Natural killer cell treated with Interleukin-12 subunit alpha and Interleukin-12 subunit beta and Interleukin-15 and Interleukin-18, amount 100 ng/mL, for 72 hours (primary cell): Measurements from ENCODE around the gene SPG11. TPM values are rescaled to one million over a fixed set of nuclear protein-coding genes. Genes with fewer than 3 reads are reported as not detected.
"Not testable (repeated sequence)": the region's sequence is repeated elsewhere in the genome, so short reads cannot be mapped to it uniquely, and the experiment has no call there.

ENCODE experiments used
- ATAC-seq, 2 donors: fragments of 150-1000 bp; cut with Tn5 transposase in 1 of 2; sonication (Bioruptor Pico), chemical (Tn5 transposase) in 1 of 2; 2 replicates each; pipeline ENCODE4 v1.10.0; 2021
- DNase-seq: peaks from one replicate; pipeline ENCODE4 v3.0.0; 2022; ENCODE audit warnings: low spot score
- H3K27ac Mint-ChIP-seq, 2 donors: 1 replicate in 1 of 2; 2 replicates in 1 of 2; pipeline ENCODE4 v1.8.0; 2022; ENCODE audit warnings: mixed read lengths in 2 of 2, mild to moderate bottlenecking in 1 of 2, moderate library complexity in 1 of 2
- H3K27me3 Mint-ChIP-seq, 2 donors: 1 replicate in 1 of 2; 2 replicates in 1 of 2; pipeline ENCODE4 v1.8.0; 2022; ENCODE audit warnings: mixed read lengths in 2 of 2
- H3K36me3 Mint-ChIP-seq: one replicate; pipeline ENCODE4 v1.8.0; 2022; ENCODE audit warnings: mixed read lengths
- H3K4me1 Mint-ChIP-seq, 2 donors: 1 replicate in 1 of 2; 2 replicates in 1 of 2; pipeline ENCODE4 v1.8.0; 2022; ENCODE audit warnings: low read depth in 2 of 2, mixed read lengths in 2 of 2, mild to moderate bottlenecking in 1 of 2
- H3K4me3 Mint-ChIP-seq: one replicate; pipeline ENCODE4 v1.8.0; 2022; ENCODE audit warnings: mixed read lengths
- H3K9me3 Mint-ChIP-seq: 2 replicates; pipeline ENCODE4 v1.8.0; 2022; ENCODE audit warnings: mixed read lengths
- total RNA-seq, 2 donors: library from RNA; stranded (reverse); gene quantifications; one replicate each; pipeline ENCODE4 v1.2.3, GENCODE V29; 2022

Gene SPG11
- total RNA-seq, 2 donors from 2014 or later = 86.2 to 114 TPM

DNA sequence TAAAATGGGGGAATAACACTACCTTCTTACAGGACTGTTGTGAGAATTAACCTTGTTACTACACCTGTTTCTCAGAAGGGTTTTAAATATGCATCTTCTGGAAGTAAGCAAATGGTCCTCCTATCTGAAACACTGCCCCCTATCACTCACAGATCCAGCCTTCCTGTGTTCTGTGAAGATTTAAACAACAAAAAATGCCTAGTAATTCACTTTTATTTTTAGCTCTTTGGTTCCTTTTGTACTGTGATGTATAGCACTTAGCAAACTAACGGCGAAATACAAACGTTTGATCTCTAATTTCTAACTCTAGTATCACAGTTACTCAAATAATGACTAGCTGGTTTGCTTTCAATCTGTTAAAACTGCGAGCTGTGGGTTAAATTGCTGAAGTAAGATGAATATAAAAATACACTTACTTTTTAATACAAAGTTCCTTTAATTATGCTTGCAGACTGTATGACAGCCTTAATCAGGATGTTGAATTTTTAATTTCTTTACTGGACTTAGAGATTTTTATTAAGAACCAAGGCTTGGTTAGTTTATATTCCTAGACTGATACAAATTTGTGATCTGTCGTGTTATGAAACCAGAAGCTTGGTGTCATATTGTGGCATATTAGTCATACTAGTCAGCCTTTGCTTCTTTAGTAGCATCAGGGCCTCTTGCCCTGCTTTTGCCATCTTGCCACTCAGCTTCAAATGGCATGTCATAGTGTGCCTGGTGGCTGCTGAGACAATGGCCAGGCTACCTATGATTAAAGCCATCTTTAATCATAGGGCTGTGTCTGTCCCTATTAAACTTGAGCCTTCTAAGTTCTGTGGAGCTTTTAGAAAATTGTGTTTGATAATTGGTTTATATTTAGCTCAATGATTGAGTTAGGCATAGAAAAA is 117.3 kb downstream of the SPG11 start:
- H3K27me3 Mint-ChIP-seq = no peaks in the 10 kb centered on the region
- H3K4me3 Mint-ChIP-seq = peak overlapping the region; percentile 84
- H3K9me3 Mint-ChIP-seq = no peaks in the 10 kb centered on the region
- DNase-seq (no peak), ATAC-seq (peak; percentile 96 to 97)
- peaks cover 17% of the 10 kb centered on the region for H3K36me3 Mint-ChIP-seq
- peaks cover 32 to 46% of the 10 kb centered on the region in 2 donors for H3K4me1 Mint-ChIP-seq
- peak overlapping the region; percentile 85 to 94 for H3K27ac Mint-ChIP-seq

DNA sequence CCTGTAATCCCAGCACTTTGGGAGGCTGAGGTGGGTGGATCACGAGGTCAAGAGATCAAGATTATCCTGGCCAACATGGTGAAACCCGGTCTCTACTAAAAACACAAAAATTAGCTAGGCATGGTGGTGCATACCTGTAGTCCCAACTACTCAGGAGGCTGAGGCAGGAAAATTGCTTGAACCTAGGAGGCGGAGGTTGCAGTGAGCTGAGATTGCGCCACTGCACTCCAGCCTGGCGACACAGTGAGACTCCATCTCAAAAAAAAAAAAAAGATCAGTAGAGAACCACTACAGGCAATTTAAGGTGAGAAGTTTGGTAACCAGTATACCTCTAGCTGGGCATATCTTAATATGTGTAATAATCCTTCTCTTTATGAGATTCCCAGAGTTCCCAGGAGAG is 118.7 kb downstream of the SPG11 start:
- peaks cover 12% of the 10 kb centered on the region for H3K36me3 Mint-ChIP-seq
- not testable (repeated sequence) for ATAC-seq, H3K9me3 Mint-ChIP-seq, DNase-seq, H3K27me3 Mint-ChIP-seq, H3K4me3 Mint-ChIP-seq
- peak overlapping the region in 1 of 2 donors; percentile 45 for H3K27ac Mint-ChIP-seq
- H3K4me1 Mint-ChIP-seq = peaks cover 42 to 47% of the 10 kb centered on the region in 2 donors

DNA sequence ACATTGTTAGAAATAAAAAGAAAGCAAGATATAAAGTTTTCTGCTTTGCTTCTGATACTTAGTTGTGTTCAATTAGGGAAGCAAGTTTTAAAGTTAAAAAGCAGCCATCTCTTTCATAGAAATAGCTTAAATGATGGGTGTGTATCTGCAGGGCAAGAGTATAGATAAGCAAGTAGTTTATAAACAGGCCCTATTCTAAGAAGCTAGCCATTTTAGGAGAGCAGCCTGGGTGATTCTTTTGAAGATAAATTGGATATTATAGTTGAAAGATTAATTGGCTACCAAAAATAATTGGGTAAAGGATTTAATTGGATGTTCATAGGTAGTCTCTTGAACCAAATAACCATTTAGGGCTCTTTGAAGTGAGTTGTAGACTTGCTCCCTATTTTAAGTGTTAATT is 120.9 kb downstream of the SPG11 start:
- Mint-ChIP-seq H3K36me3 (peaks cover 25% of the 10 kb centered on the region), H3K27ac (peak overlapping the region; percentile 37 to 57), H3K4me3 (peak overlapping the region; percentile 22)

DNA sequence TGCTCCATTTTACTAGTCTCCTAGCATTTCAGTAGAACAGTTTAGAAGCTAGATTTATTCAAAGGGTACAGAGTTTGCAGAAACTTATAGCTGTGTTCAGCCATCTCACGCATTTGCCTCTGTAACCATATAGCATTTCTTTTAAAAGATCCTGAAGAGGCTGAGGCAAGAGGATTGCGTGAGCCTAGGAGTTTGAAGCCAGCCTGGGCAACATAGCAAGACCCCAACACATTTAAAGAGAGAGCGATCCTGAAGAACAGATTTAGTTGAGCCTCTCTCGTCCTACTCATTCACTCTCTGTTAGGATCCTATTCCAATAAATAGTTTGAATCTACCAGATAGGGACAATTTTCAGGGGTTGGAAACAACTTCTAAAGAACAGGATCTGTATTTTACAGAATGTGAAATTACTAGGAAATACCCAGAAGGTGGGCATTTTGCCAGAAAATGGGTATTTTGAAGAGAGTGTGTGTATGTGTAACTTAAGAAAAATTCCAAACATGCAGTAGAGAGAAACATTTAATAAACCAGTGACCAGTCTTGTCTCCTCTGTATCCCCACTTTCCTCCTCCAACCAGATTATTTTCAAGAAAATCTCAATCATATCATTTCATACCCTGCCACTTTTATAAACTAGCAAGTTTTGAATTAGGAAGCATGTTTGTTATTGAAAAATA is 122.0 kb downstream of the SPG11 start:
- DNase-seq = no peak
- peaks cover 25% of the 10 kb centered on the region for H3K36me3 Mint-ChIP-seq
- H3K4me1 Mint-ChIP-seq = peaks cover 51 to 55% of the 10 kb centered on the region in 2 donors
- no peak for ATAC-seq
- peak overlapping the region; percentile 36 to 37 for H3K27ac Mint-ChIP-seq
- H3K9me3 Mint-ChIP-seq = no peaks in the 10 kb centered on the region
- peak overlapping the region; percentile 25 for H3K4me3 Mint-ChIP-seq
- H3K27me3 Mint-ChIP-seq = no peaks in the 10 kb centered on the region

More for the DNA sequence above, 120.9 kb downstream of the SPG11 start:
- Mint-ChIP-seq H3K27me3 (no peaks in the 10 kb centered on the region), H3K9me3 (no peaks in the 10 kb centered on the region), H3K4me1 (peaks cover 50 to 59% of the 10 kb centered on the region in 2 donors)
- ATAC-seq = no peak
- DNase-seq = no peak

DNA sequence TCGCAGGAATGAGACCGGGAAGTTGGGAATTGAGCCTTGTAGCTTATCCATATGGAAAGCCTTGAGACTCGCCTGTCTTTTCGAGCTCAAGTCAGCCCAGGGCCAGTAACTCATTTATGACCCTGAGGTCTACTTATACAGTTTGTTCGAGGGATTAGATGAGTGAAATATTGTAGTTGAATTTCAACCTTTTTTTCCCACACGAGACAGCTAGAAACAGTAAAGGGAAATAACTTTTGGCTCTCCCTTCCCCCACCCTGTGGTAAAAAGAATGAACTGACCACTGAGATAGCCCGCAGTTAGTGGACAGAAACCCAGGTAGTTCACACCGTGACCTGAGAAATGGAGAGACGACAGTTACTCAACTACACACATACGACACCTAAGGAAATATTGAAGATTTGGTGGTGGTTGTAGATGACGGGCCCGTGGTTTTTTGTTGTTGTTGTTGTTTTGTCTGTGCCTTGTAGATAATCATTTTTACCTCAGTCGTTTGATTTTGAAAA is 125.7 kb downstream of the SPG11 start:
- peak overlapping the region; percentile 84 to 97 for H3K27ac Mint-ChIP-seq
- DNase-seq (no peak), ATAC-seq (no peak)
- H3K9me3 Mint-ChIP-seq = no peaks in the 10 kb centered on the region
- no peaks in the 10 kb centered on the region for H3K27me3 Mint-ChIP-seq
- peaks cover 25% of the 10 kb centered on the region for H3K36me3 Mint-ChIP-seq
- peak overlapping the region; percentile 90 for H3K4me3 Mint-ChIP-seq
- peaks cover 46 to 50% of the 10 kb centered on the region in 2 donors for H3K4me1 Mint-ChIP-seq

DNA sequence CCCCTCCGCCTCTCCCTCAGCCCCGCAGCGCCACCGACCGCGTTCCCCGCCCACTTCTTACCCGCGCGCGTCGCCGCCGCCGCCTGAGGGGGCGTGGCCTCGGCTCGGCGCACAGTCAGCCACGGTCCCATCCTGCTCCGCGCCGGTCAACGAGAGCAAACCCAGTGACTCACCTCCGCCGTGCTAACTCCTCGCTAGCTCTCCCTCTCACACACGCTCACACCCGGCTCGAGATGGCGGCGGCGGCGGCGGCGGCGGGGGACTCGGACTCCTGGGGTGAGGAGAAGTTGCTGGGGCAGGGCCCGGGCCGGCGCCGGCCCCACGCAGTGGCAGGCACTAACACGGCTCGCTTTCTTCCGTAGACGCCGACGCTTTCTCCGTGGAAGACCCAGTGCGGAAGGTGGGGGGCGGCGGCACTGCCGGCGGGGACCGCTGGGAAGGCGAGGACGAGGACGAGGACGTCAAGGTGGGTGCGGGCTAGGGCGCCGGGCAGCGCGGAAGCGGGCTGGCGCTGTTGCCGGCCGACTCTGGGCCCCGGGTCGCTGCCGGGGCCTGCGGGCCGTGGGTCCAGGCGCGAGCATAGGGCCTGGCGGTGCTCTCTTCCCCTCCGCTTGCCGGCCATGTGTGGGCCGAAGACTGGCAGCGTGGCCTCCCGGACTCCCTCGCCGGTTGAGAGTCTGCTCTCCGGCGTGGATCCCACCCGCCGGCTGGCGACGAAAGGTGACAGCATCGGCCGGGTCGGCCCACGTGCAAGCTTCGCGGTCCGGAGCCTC is 126.3 kb downstream of the SPG11 start, which contains the start of gene EIF3J:
TSS of gene EIF3J (plus strand) at position 186 of the 773 bp plus-strand sequence. CDS start at position 234, 48 bp downstream.
- peaks cover 25% of the 10 kb centered on the region for H3K36me3 Mint-ChIP-seq
- peak within 1 kb of the TSS; percentile 84 to 97 for H3K27ac Mint-ChIP-seq
- peak within 1 kb of the TSS; percentile 90 for H3K4me3 Mint-ChIP-seq
- peaks cover 42 to 45% of the 10 kb centered on the region in 2 donors for H3K4me1 Mint-ChIP-seq
- ATAC-seq (peak; percentile 96), DNase-seq (peak; percentile 97)
- no peaks in the 10 kb centered on the region for H3K9me3 Mint-ChIP-seq
- no peaks in the 10 kb centered on the region for H3K27me3 Mint-ChIP-seq

DNA sequence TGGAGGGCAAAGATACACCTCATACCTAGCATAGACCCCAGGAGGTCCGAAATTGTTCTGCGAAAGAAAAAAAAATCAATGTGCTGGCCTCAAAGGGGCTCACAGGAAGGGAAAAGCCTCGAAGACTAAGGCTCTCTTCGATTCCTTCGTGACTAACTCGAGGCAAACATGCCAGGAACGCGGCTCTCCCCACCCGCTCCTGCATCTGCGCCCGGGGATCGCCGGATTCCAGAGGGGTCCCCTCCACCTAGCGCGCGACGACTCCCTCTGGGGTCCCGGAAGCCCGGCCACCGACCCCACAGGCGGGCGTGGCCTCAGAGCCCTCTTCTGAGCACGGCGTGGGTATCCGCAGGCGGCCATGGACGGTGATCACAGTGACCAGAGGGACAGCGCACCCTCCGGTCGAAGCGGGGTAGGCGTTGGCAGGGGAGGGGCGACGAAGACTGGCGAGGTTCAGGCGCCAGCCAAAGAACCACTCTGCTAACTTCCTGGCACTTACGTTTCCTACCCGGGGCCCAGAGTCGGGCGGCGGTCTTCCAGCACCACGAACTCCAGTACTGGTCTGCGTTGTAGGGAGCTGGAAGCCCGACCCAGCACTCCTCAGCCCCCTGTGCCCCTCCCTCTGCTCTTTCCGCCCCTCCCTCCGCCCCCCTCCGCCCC is 127.0 kb downstream of the SPG11 start:
- Mint-ChIP-seq H3K36me3 (peaks cover 19% of the 10 kb centered on the region), H3K4me3 (peak overlapping the region; percentile 90), H3K27me3 (no peaks in the 10 kb centered on the region), H3K4me1 (peaks cover 38 to 39% of the 10 kb centered on the region in 2 donors), H3K9me3 (no peaks in the 10 kb centered on the region), H3K27ac (peak overlapping the region; percentile 84 to 97)
- DNase-seq = peak; percentile 90
- peak; percentile 81 to 87 for ATAC-seq

DNA sequence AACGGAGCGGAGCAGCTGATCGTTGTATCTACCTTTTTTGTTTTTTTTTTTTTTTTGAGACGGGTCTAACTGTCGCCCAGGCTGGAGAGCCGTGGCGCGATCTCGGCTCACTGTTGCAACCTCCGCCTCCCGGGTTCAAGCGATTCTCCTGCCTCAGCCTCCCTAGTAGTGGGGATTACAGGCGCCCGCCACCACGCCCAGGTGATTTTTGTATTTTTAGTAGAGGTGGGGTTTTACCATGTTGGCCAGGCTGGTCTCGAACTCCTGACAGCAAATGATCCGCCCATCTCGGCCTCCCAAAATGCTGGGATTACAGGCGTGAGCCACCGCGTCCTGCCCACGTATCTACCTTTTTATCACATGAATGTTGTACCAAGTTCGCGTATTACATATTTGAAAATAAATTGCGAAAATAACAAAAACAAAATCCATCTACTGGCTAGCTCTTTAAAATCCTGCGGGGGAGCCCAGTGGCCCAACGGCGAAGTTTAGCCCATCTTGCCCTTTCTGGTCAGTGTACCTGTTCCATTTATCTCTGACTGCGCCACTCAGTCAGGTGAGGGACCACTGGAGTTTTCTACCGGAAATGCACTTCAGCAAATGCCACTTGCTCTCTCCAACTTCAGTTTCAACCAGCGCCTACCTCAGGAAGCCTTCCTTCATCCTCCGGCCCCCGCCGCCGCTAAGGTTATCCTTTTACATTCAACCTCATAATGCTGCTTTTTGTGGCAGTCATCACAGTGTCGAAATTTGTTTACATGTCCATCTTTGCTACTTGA is 127.8 kb downstream of the SPG11 start:
- peak overlapping the region; percentile 84 to 97 for H3K27ac Mint-ChIP-seq
- peak overlapping the region; percentile 90 for H3K4me3 Mint-ChIP-seq
- no peaks in the 10 kb centered on the region for H3K27me3 Mint-ChIP-seq
- no peak for DNase-seq
- H3K9me3 Mint-ChIP-seq = no peaks in the 10 kb centered on the region
- no peak for ATAC-seq
- H3K4me1 Mint-ChIP-seq = peaks cover 32% of the 10 kb centered on the region in 2 donors
- H3K36me3 Mint-ChIP-seq = peaks cover 13% of the 10 kb centered on the region

DNA sequence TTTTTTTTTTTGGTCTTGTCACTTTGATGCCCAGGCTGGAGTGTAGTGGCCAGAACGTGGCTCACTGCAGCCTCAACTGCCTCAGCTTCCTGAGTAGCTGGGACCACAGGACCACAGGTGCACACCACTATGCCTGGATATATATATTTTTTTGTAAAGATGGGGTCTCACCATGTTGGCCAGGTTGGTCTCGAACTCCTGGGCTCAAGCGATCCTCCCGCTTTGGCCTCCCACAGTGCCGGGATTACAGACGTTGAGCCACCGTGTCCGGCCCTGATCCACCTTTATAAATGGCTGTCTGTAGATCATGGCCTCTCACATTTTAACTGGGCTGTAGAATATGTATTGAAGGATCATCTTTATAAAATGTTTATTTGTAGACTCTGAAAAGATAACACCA is 128.4 kb downstream of the SPG11 start:
- no peaks in the 10 kb centered on the region for H3K27me3 Mint-ChIP-seq

DNA sequence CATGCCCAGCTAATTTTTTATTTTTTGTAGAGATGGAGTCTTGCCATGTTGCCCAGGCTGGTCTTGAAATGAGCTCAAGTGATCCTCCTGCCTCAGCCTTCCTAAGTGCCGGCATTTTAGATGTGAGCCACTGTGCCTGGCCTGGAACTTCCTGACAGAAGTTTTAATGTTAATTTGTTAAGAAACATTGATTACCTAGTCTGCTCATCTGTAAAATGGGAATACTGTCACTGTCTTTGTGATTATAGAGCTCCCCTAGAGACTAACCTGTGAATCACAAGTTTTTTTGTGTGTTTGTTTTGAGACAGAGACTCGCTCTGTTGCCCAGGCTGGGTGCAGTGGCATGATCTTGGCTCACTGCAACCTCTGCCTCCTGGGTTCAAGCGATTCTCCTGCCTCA is 130.8 kb downstream of the SPG11 start:
- Mint-ChIP-seq H3K27ac (no peak overlapping the region), H3K27me3 (no peaks in the 10 kb centered on the region), H3K4me1 (peaks cover 15 to 18% of the 10 kb centered on the region in 2 donors), H3K36me3 (peaks cover 1% of the 10 kb centered on the region), H3K4me3 (no peak overlapping the region), H3K9me3 (no peaks in the 10 kb centered on the region)
- ATAC-seq (no peak), DNase-seq (no peak)

More for the DNA sequence above, 128.4 kb downstream of the SPG11 start:
- Mint-ChIP-seq H3K4me3 (peak overlapping the region; percentile 90), H3K4me1 (peaks cover 26 to 29% of the 10 kb centered on the region in 2 donors), H3K27ac (peak overlapping the region; percentile 84 to 97), H3K9me3 (no peaks in the 10 kb centered on the region), H3K36me3 (peaks cover 13% of the 10 kb centered on the region)
- no peak for ATAC-seq
- DNase-seq = no peak

DNA sequence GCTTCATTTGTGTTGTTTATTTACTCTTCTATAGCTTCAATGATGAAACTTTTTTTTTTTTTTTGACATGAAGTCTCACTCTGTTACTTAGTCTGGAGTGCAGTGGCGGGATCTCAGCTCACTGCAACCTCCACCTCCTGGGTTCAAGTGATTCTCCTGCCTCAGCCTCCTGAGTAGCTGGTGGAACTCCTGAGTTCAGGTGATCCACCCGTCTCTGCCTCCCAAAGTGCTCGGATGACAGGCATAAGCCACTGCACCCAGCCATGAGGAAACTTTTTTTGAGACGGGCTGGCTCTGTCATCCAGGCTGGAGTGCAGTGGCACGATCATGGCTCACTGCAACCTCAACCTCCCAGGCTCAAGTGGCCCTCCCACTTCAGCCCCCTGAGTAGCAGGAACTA is 131.2 kb downstream of the SPG11 start:
- not testable (repeated sequence) for H3K36me3 Mint-ChIP-seq, ATAC-seq, DNase-seq, H3K9me3 Mint-ChIP-seq, H3K4me3 Mint-ChIP-seq, H3K27me3 Mint-ChIP-seq, H3K27ac Mint-ChIP-seq
- peaks cover 14 to 18% of the 10 kb centered on the region in 2 donors for H3K4me1 Mint-ChIP-seq

DNA sequence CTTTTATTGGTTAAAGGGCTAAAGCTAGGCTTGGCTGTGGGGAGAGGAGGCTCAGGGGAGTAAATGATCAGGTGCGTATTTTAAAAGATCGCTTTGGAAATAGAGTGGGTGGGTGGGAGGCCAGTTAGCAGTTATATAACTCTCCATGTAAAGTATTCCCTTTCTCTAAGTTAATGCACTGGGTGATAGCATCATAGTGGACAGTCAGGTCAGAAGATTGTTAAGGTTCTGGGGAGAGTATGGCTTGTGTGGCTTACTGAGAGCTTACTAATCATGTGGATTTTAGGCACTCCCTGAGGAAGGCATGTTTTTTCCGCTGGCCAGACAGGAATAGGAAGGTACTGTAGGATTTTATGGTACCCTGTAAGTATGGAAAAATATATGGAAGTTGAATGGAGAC is 132.8 kb downstream of the SPG11 start:
- Mint-ChIP-seq H3K27ac (no peak overlapping the region), H3K36me3 (peaks cover 4% of the 10 kb centered on the region), H3K9me3 (no peaks in the 10 kb centered on the region), H3K4me1 (peaks cover 8 to 9% of the 10 kb centered on the region in 2 donors), H3K27me3 (no peaks in the 10 kb centered on the region), H3K4me3 (no peak overlapping the region)
- ATAC-seq = no peak
- no peak for DNase-seq
